Activated CD4-positive, alpha-beta memory T cell treated with anti-CD3 and anti-CD28 coated beads for 36 hours (primary cell): Measurements from ENCODE around the gene CIT. TPM values are rescaled to one million over a fixed set of nuclear protein-coding genes. Genes with fewer than 3 reads are reported as not detected.

Experiments
- CTCF ChIA-PET: fragments of 350-600 bp; sonication (Branson Sonifier 250); formaldehyde crosslinking; loops from one replicate; lab custom pipeline; 2021; ENCODE audit warnings: antibody characterized with exemption, inconsistent platforms; lab: Charles Lee
- POLR2A ChIA-PET: fragments of 350-600 bp; sonication (Branson Sonifier 250); formaldehyde crosslinking; loops from one replicate; lab custom pipeline; 2021; ENCODE audit warnings: antibody characterized with exemption; lab: Charles Lee
- DNase-seq: peaks from one replicate; pipeline ENCODE4 v3.0.0-alpha.2; 2020
- H3K27ac Mint-ChIP-seq: one replicate; pipeline ENCODE4 v1.8.0; 2021; ENCODE audit warnings: mixed read lengths
- H3K27me3 Mint-ChIP-seq: one replicate; pipeline ENCODE4 v1.8.0; 2021; ENCODE audit warnings: mixed read lengths
- H3K36me3 Mint-ChIP-seq: one replicate; pipeline ENCODE4 v1.8.0; 2021; ENCODE audit warnings: mixed read lengths
- H3K4me1 Mint-ChIP-seq: one replicate; pipeline ENCODE4 v1.8.0; 2021; ENCODE audit warnings: low read depth, mixed read lengths
- H3K4me3 Mint-ChIP-seq: one replicate; pipeline ENCODE4 v1.8.0; 2021; ENCODE audit warnings: mild to moderate bottlenecking, mixed read lengths
- H3K9me3 Mint-ChIP-seq: one replicate; pipeline ENCODE4 v1.8.0; 2021; ENCODE audit warnings: mixed read lengths
- intact Hi-C: fragments of 100-400 bp; cut with micrococcal nuclease; formaldehyde crosslinking; loops from one replicate; pipeline ENCODE4 v1.15.1; 2023
- total RNA-seq, 2 experiments: library from RNA; stranded (reverse); gene quantifications; one replicate each; pipeline ENCODE4 v1.2.3, GENCODE V29; 2021

The CIT gene
- total RNA-seq, 2 experiments from 2014 or later: 57.5 to 61.7 TPM

GRCh38 chr12:119842380-119842779 is 34.7 kb downstream of the CIT start:
- ChIA-PET CTCF (no interaction called here), POLR2A (no interaction called here)
- peaks cover 8% of the 10 kb centered on the region for H3K9me3 Mint-ChIP-seq
- no peak for DNase-seq
- peaks cover 32% of the 10 kb centered on the region for H3K36me3 Mint-ChIP-seq
- H3K27ac Mint-ChIP-seq: no peak overlapping the region
- H3K4me1 Mint-ChIP-seq: no peaks in the 10 kb centered on the region
- intact Hi-C loops: no loop called here
- H3K4me3 Mint-ChIP-seq: no peak overlapping the region
- H3K27me3 Mint-ChIP-seq: no peaks in the 10 kb centered on the region

GRCh38 chr12:119841433-119842210 is 35.5 kb downstream of the CIT start:
- no peaks in the 10 kb centered on the region for H3K4me1 Mint-ChIP-seq
- H3K27ac Mint-ChIP-seq: no peak overlapping the region
- intact Hi-C loops: no loop called here
- H3K36me3 Mint-ChIP-seq: peaks cover 32% of the 10 kb centered on the region
- peaks cover 8% of the 10 kb centered on the region for H3K9me3 Mint-ChIP-seq
- DNase-seq: no peak
- H3K4me3 Mint-ChIP-seq: no peak overlapping the region
- ChIA-PET CTCF (no interaction called here), POLR2A (no interaction called here)
- H3K27me3 Mint-ChIP-seq: no peaks in the 10 kb centered on the region

- intact Hi-C loops: no loop called here
- DNase-seq: no peak
- Mint-ChIP-seq H3K4me3 (no peak overlapping the region), H3K27me3 (no peaks in the 10 kb centered on the region), H3K4me1 (no peaks in the 10 kb centered on the region), H3K27ac (no peak overlapping the region), H3K36me3 (peaks cover 27% of the 10 kb centered on the region), H3K9me3 (peaks cover 8% of the 10 kb centered on the region)
- ChIA-PET CTCF (no interaction called here), POLR2A (no interaction called here)
Observed at GRCh38 chr12:119840582-119840981, 36.5 kb downstream of the CIT start.

DNA sequence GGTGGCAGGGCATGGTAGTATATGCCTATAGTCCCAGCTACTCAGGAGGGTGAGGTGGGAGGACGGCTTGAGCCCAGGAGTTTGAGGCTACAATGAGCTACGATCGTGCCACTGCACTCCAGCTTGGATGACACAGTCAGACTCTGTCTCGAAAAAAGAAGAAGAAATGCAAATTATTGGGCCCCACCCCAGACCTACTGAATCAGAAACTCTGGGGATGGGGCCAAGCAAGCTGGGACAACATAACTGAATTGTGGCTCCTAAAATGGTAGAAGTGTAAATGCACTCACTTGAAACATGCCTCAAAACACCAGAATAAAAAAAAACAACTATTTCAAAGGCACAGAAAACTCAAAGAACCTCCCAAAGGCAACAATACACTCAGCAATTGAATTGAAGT is 37.0 kb downstream of the CIT start:
- ChIA-PET POLR2A (no interaction called here), CTCF (no interaction called here)
- Mint-ChIP-seq H3K27ac (no peak overlapping the region), H3K27me3 (no peaks in the 10 kb centered on the region), H3K9me3 (peaks cover 8% of the 10 kb centered on the region), H3K36me3 (peaks cover 27% of the 10 kb centered on the region), H3K4me1 (no peaks in the 10 kb centered on the region), H3K4me3 (no peak overlapping the region)
- intact Hi-C loops: no loop called here
- DNase-seq: no peak

GRCh38 chr12:119838826-119839600 is 38.1 kb downstream of the CIT start:
- no peak for DNase-seq
- Mint-ChIP-seq H3K4me1 (no peaks in the 10 kb centered on the region), H3K27me3 (no peaks in the 10 kb centered on the region), H3K9me3 (peaks cover 8% of the 10 kb centered on the region), H3K27ac (no peak overlapping the region), H3K36me3 (peaks cover 25% of the 10 kb centered on the region), H3K4me3 (no peak overlapping the region)
- ChIA-PET CTCF (no interaction called here), POLR2A (no interaction called here)
- intact Hi-C loops: no loop called here

- no peak for DNase-seq
- CTCF ChIA-PET: no interaction called here
- peaks cover 28% of the 10 kb centered on the region for H3K36me3 Mint-ChIP-seq
- intact Hi-C loops: no loop called here
- no peaks in the 10 kb centered on the region for H3K4me1 Mint-ChIP-seq
- no peak overlapping the region for H3K27ac Mint-ChIP-seq
- H3K9me3 Mint-ChIP-seq: peaks cover 6% of the 10 kb centered on the region
- no peak overlapping the region for H3K4me3 Mint-ChIP-seq
- POLR2A ChIA-PET: no interaction called here
- no peaks in the 10 kb centered on the region for H3K27me3 Mint-ChIP-seq
Observed at GRCh38 chr12:119836781-119837180, 40.3 kb downstream of the CIT start.

GRCh38 chr12:119835068-119835467 is 42.1 kb downstream of the CIT start:
- intact Hi-C loops: no loop called here
- Mint-ChIP-seq H3K27ac (no peak overlapping the region), H3K36me3 (peaks cover 21% of the 10 kb centered on the region), H3K9me3 (no peaks in the 10 kb centered on the region), H3K27me3 (no peaks in the 10 kb centered on the region), H3K4me1 (no peaks in the 10 kb centered on the region), H3K4me3 (no peak overlapping the region)
- no peak for DNase-seq
- ChIA-PET POLR2A (no interaction called here), CTCF (no interaction called here)

DNA sequence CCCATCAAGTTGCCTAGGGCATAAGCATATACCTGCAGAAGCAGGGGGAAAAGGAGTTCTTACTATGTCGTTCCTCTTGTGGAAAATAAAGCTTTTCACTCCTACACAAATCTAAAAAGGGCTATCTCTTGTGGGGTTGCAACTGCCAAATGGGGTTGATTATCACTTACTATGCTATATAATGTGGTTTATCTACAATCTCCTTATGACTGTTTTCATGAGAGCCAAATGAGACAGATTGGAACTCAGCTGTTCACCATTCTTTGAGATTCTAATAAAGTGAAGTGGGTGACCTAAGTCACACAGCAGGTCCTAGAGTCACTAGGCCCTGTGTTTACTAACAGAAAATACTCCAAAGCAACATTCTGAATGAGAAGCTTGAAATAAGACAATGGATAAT is 47.7 kb downstream of the CIT start:
- Mint-ChIP-seq H3K4me3 (no peak overlapping the region), H3K36me3 (peaks cover 28% of the 10 kb centered on the region), H3K27me3 (no peaks in the 10 kb centered on the region), H3K27ac (no peak overlapping the region), H3K9me3 (peaks cover 2% of the 10 kb centered on the region), H3K4me1 (peaks cover 4% of the 10 kb centered on the region)
- intact Hi-C loops: no loop called here
- no peak for DNase-seq
- CTCF ChIA-PET: no interaction called here
- POLR2A ChIA-PET: interaction anchor here (0.8 to 0.9 kb wide), 2 partner anchors 47 to 151 kb away, joined by 3 read pairs; partner anchors contain the start of gene CIT

GRCh38 chr12:119828300-119828699 is 48.8 kb downstream of the CIT start:
- Mint-ChIP-seq H3K4me3 (no peak overlapping the region), H3K36me3 (peaks cover 22% of the 10 kb centered on the region), H3K4me1 (peaks cover 4% of the 10 kb centered on the region), H3K9me3 (peaks cover 2% of the 10 kb centered on the region), H3K27ac (no peak overlapping the region), H3K27me3 (no peaks in the 10 kb centered on the region)
- intact Hi-C loops: no loop called here
- ChIA-PET POLR2A (no interaction called here), CTCF (no interaction called here)
- DNase-seq: no peak

DNA sequence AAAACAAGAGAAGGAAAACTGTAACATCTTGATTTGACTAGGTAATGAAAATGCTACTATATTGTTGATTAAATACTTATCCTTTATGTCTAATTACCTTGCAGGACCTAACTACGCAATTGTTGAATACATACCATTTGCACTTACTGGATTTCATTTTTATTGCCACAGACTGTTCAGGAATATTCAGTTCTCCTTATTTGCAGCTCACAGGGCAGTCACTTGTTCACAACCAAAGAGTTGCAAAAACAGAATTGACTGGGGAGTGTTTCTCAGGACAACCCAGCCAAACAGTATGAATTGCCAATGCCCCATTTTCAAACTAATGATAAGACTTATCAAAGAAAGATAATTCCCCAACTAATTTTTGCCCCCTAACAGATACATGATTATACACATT is 49.4 kb downstream of the CIT start:
- Mint-ChIP-seq H3K27ac (no peak overlapping the region), H3K36me3 (peaks cover 21% of the 10 kb centered on the region), H3K27me3 (no peaks in the 10 kb centered on the region), H3K9me3 (peaks cover 2% of the 10 kb centered on the region), H3K4me1 (peaks cover 4% of the 10 kb centered on the region), H3K4me3 (no peak overlapping the region)
- ChIA-PET CTCF (no interaction called here), POLR2A (no interaction called here)
- intact Hi-C loops: no loop called here
- no peak for DNase-seq

GRCh38 chr12:119826661-119827445 is 50.3 kb downstream of the CIT start:
- H3K9me3 Mint-ChIP-seq: peaks cover 2% of the 10 kb centered on the region
- H3K36me3 Mint-ChIP-seq: peaks cover 17% of the 10 kb centered on the region
- DNase-seq: no peak
- intact Hi-C loops: no loop called here
- no peak overlapping the region for H3K27ac Mint-ChIP-seq
- POLR2A ChIA-PET: no interaction called here
- H3K4me3 Mint-ChIP-seq: no peak overlapping the region
- H3K4me1 Mint-ChIP-seq: peaks cover 4% of the 10 kb centered on the region
- H3K27me3 Mint-ChIP-seq: no peaks in the 10 kb centered on the region
- CTCF ChIA-PET: no interaction called here

GRCh38 chr12:119825262-119825661 is 51.9 kb downstream of the CIT start:
- H3K36me3 Mint-ChIP-seq: peaks cover 17% of the 10 kb centered on the region
- H3K4me3 Mint-ChIP-seq: no peak overlapping the region
- POLR2A ChIA-PET: no interaction called here
- H3K9me3 Mint-ChIP-seq: peaks cover 2% of the 10 kb centered on the region
- CTCF ChIA-PET: no interaction called here
- no peak for DNase-seq
- no peaks in the 10 kb centered on the region for H3K27me3 Mint-ChIP-seq
- intact Hi-C loops: no loop called here
- no peak overlapping the region for H3K27ac Mint-ChIP-seq
- H3K4me1 Mint-ChIP-seq: peaks cover 4% of the 10 kb centered on the region
